HCT116 (cell line): ENCODE data around the gene CHD2. TPM values are rescaled to one million over a fixed set of nuclear protein-coding genes. Genes with fewer than 3 reads are reported as not detected.

ENCODE experiments used
- ATAC-seq: fragments of 200-7000 bp; cut with Tn5 transposase; 2 replicates; pipeline ENCODE4 v1.9.1; 2020; ENCODE audit warnings: mild to moderate bottlenecking, moderate library complexity
- BruUV-seq: library from RNA; stranded (reverse); fragments of 400-500 nt; replicated peaks from 2 replicates; lab custom pipeline; 2021; lab: Mats Ljungman, UMichigan
- CTCF ChIA-PET: fragments of 300-600 bp; sonication (Branson Sonifier 250); formaldehyde crosslinking; loops from one replicate; lab custom pipeline; 2021; ENCODE audit warnings: antibody characterized with exemption; lab: Charles Lee
- POLR2A ChIA-PET: fragments of 300-600, 350-600 bp; sonication (Branson Sonifier 250); formaldehyde crosslinking; loops from one replicate; lab custom pipeline; 2021; ENCODE audit warnings: antibody characterized with exemption; lab: Charles Lee
- RAD21 ChIA-PET, 2 experiments: fragments of 300-600 bp; sonication (Branson Sonifier 250); formaldehyde crosslinking; loops; one replicate each; lab custom pipeline; 2023; ENCODE audit warnings: low total read pairs in 2 of 2; ENCODE audit not compliant: uncharacterized antibody in 2 of 2, unreplicated experiment in 2 of 2, low non-redundant PET in 1 of 2; lab: Charles Lee
- DNase-seq: peaks from one replicate; pipeline ENCODE4 v3.0.0-alpha.2; 2010; ENCODE audit warnings: low read depth, low spot score
- H2AFZ ChIP-seq: fragments of 200-600 bp; shearing (Covaris generic), sonication (generic); 2 replicates; pipeline ENCODE4 v1.6.1; 2017; ENCODE audit warnings: low read depth, mixed run types, mixed read lengths, antibody characterized with exemption, low read length; ENCODE audit not compliant: poor library complexity, severe bottlenecking
- H3K27ac ChIP-seq: 2 replicates; pipeline ENCODE4 v1.5.1; 2012; ENCODE audit warnings: low read depth, low read length
- H3K27me3 ChIP-seq: fragments of 200-600 bp; sonication (generic); 2 replicates; pipeline ENCODE4 v1.6.1; 2016; ENCODE audit warnings: mixed run types, low read length, mixed read lengths; ENCODE audit not compliant: insufficient read depth
- H3K36me3 ChIP-seq, 2 experiments: fragments of 200-500 bp in 1 of 2; fragments of 200-600 bp in 1 of 2; sonication (Bioruptor generic) in 1 of 2; sonication (generic) in 1 of 2; 2 replicates each; pipeline versions ENCODE4 v1.5.1 to v1.6.1; 2014 to 2016; ENCODE audit warnings: low read length in 2 of 2, inconsistent platforms in 1 of 2, mixed read lengths in 1 of 2, mixed run types in 1 of 2; ENCODE audit not compliant: insufficient read depth in 2 of 2, control insufficient read depth in 1 of 2
- H3K4me1 ChIP-seq, 2 experiments: fragments of 200-600 bp in 1 of 2; sonication (generic) in 1 of 2; 2 replicates each; pipeline versions ENCODE4 v1.5.1 to v1.6.1; 2012 to 2017; ENCODE audit warnings: low read length in 2 of 2, inconsistent platforms in 1 of 2, mild to moderate bottlenecking in 1 of 2, mixed read lengths in 1 of 2, mixed run types in 1 of 2, moderate library complexity in 1 of 2; ENCODE audit not compliant: insufficient read depth in 2 of 2, control insufficient read depth in 1 of 2
- H3K4me2 ChIP-seq: fragments of 200-600 bp; sonication (generic); 2 replicates; pipeline ENCODE4 v1.6.1; 2017; ENCODE audit warnings: mixed run types, low read length, mixed read lengths
- H3K4me3 ChIP-seq, 2 experiments: fragments of 200-600 bp in 1 of 2; sonication (generic) in 1 of 2; replicated peaks in 1 of 2; 2 replicates each; pipeline ENCODE4 v1.5.1; 2011 to 2016; ENCODE audit warnings: low read length in 2 of 2, control low read depth in 1 of 2, low read depth in 1 of 2, mild to moderate bottlenecking in 1 of 2, mixed read lengths in 1 of 2, mixed run types in 1 of 2
- H3K79me2 ChIP-seq: fragments of 200-600 bp; sonication (generic); 2 replicates; pipeline ENCODE4 v1.6.1; 2017; ENCODE audit warnings: mild to moderate bottlenecking, mixed run types, low read length, moderate library complexity, mixed read lengths; ENCODE audit not compliant: insufficient read depth
- H3K9ac ChIP-seq: fragments of 200-600 bp; sonication (generic); 2 replicates; pipeline ENCODE4 v1.6.1; 2016; ENCODE audit warnings: low read length, mixed read lengths
- H3K9me2 ChIP-seq: fragments of 200-600 bp; sonication (generic), shearing (Covaris generic); 2 replicates; pipeline ENCODE4 v1.6.1; 2017; ENCODE audit warnings: mixed run types, mild to moderate bottlenecking, moderate library complexity; ENCODE audit not compliant: insufficient read depth
- H3K9me3 ChIP-seq, 2 experiments: fragments of 200-500 bp in 1 of 2; fragments of 200-600 bp in 1 of 2; sonication (Bioruptor generic) in 1 of 2; sonication (generic) in 1 of 2; 2 replicates each; pipeline ENCODE4 v1.6.1; 2014 to 2017; ENCODE audit warnings: low read length in 2 of 2, mixed read lengths in 2 of 2, inconsistent platforms in 1 of 2, low read depth in 1 of 2, mild to moderate bottlenecking in 1 of 2, mixed run types in 1 of 2, moderate library complexity in 1 of 2; ENCODE audit not compliant: control insufficient read depth in 1 of 2, insufficient read depth in 1 of 2
- H4K20me1 ChIP-seq: fragments of 200-600 bp; sonication (generic), shearing (Covaris generic); 2 replicates; pipeline ENCODE4 v1.6.1; 2017; ENCODE audit warnings: mixed run types, mild to moderate bottlenecking, moderate library complexity; ENCODE audit not compliant: insufficient read depth
- CBX3 ChIP-seq: IDR thresholded peaks from 2 replicates; pipeline ENCODE4 v1.6.1; 2012; ENCODE audit warnings: low read depth
- CEBPB ChIP-seq: IDR thresholded peaks from 2 replicates; pipeline ENCODE4 v1.6.1; 2012; ENCODE audit warnings: low read depth
- ELF1 ChIP-seq: IDR thresholded peaks from 2 replicates; pipeline ENCODE4 v1.6.1; 2012; ENCODE audit warnings: low read depth, borderline replicate concordance
- EZH2phosphoT487 ChIP-seq: fragments of 200-600 bp; IDR thresholded peaks from 2 replicates; pipeline ENCODE4 v1.6.1; 2018; ENCODE audit warnings: antibody characterized with exemption, borderline replicate concordance
- FOSL1 ChIP-seq: IDR thresholded peaks from 2 replicates; pipeline ENCODE4 v1.6.1; 2012; ENCODE audit warnings: low read depth
- POLR2AphosphoS5 ChIP-seq: IDR thresholded peaks from 2 replicates; pipeline ENCODE4 v1.6.1; 2011; ENCODE audit warnings: mild to moderate bottlenecking, low read depth, low read length, moderate library complexity
- RAD21 ChIP-seq: IDR thresholded peaks from 2 replicates; pipeline ENCODE4 v1.6.1; 2012; ENCODE audit warnings: low read depth, mild to moderate bottlenecking
- SIN3A ChIP-seq: IDR thresholded peaks from 2 replicates; pipeline ENCODE4 v1.6.1; 2012; ENCODE audit warnings: low read depth
- SP1 ChIP-seq: IDR thresholded peaks from 2 replicates; pipeline ENCODE4 v1.6.1; 2012; ENCODE audit warnings: low read depth
- TCF7L2 ChIP-seq: IDR thresholded peaks from 2 replicates; pipeline ENCODE4 v1.7.0; 2011; ENCODE audit warnings: borderline replicate concordance, inconsistent platforms; ENCODE audit not compliant: insufficient read depth, insufficient read length; ENCODE audit errors: extremely low read depth
- YY1 ChIP-seq: IDR thresholded peaks from 2 replicates; pipeline ENCODE4 v1.6.1; 2011; ENCODE audit warnings: low read length, low read depth, moderate library complexity, mild to moderate bottlenecking; ENCODE audit not compliant: insufficient replicate concordance; ENCODE audit errors: extremely low read depth
- ZNF274 ChIP-seq: fragments of 200-500 bp; sonication (Bioruptor generic); IDR thresholded peaks from 2 replicates; pipeline ENCODE4 v1.6.1; 2014; ENCODE audit warnings: mild to moderate bottlenecking, low read depth, low read length, inconsistent platforms
- intact Hi-C: fragments of 100-400 bp; cut with micrococcal nuclease; formaldehyde crosslinking; loops from 2 replicates; pipeline ENCODE4 v1.10.0; 2022
- total RNA-seq: library from RNA; stranded (reverse); gene quantifications from one replicate; pipeline ENCODE4 v1.2.1, GENCODE V29; 2021; ENCODE audit not compliant: unreplicated experiment
- TF ChIP-seq, protein P1 (sequence below): IDR thresholded peaks from 2 replicates; pipeline ENCODE4 v1.6.1; 2011; ENCODE audit warnings: mild to moderate bottlenecking, low read length, moderate library complexity; ENCODE audit not compliant: insufficient replicate concordance; ENCODE audit errors: extremely low read depth
- TF ChIP-seq, protein P2 (sequence below): IDR thresholded peaks from 2 replicates; pipeline ENCODE4 v1.6.1; 2012; ENCODE audit warnings: low read depth
- TF ChIP-seq, protein P3 (sequence below), 3 experiments: fragments of 200-600 bp in 1 of 3; sonication (generic) in 1 of 3; IDR thresholded peaks in 2 of 3; conservative IDR thresholded peaks in 1 of 3; 2 replicates each; pipeline ENCODE4 v1.5.1; 2012 to 2017; ENCODE audit warnings: low read depth in 2 of 3, low read length in 2 of 3, antibody characterized with exemption in 1 of 3, borderline replicate concordance in 1 of 3, control low read depth in 1 of 3, mild to moderate bottlenecking in 1 of 3, mixed read lengths in 1 of 3, mixed run types in 1 of 3, moderate library complexity in 1 of 3; ENCODE audit not compliant: insufficient read depth in 1 of 3

CHD2 gene
- total RNA-seq, 1 experiment from 2014 or later, result 116 TPM

DNA sequence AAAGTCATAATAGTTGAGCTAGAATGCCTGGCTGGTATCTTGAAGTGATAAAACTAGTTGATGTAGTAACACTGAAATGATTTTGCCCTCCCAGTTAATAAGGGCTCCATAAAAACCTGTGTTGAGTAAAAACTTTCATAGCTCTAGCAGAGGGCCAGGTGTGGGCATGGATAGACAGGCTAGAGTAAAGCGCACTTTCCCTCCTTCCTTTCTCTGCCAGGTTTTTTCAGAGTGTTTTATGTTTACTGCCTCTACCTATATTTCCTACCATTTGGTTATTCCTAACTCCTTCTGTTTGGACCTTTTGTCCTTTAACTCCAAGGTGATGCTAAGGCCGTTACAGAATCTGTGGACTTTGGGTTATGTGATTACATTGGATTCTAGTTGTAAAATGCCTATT lies 25.3 kb downstream of the CHD2 start:
- CTCF ChIA-PET, result no interaction called here
- Histone ChIP-seq H3K9me3 (no peaks in the 10 kb centered on the region), H3K27ac (no peak overlapping the region), H3K4me1 (peaks cover 16 to 27% of the 10 kb centered on the region in 2 experiments), H3K4me3 (no peak overlapping the region), H3K79me2 (peaks cover 100% of the 10 kb centered on the region), H3K4me2 (no peak overlapping the region), H3K27me3 (no peaks in the 10 kb centered on the region), H3K36me3 (peaks cover 58 to 59% of the 10 kb centered on the region in 2 experiments), H2AFZ (no peak overlapping the region), H3K9ac (no peak overlapping the region), H3K9me2 (no peaks in the 10 kb centered on the region), H4K20me1 (no peaks in the 10 kb centered on the region)
- no TSS peak for BruUV-seq
- POLR2A ChIA-PET, result interaction anchor here (0.5 to 0.8 kb wide), 2 partner anchors 43 to 118 kb away, joined by 3 to 4 read pairs; no protein-coding TSS in a partner anchor
- intact Hi-C loops, result no loop called here
- DNase-seq (no peak), ATAC-seq (no peak)
- RAD21 ChIA-PET, result no interaction called here
- TF ChIP-seq, protein P1, sequence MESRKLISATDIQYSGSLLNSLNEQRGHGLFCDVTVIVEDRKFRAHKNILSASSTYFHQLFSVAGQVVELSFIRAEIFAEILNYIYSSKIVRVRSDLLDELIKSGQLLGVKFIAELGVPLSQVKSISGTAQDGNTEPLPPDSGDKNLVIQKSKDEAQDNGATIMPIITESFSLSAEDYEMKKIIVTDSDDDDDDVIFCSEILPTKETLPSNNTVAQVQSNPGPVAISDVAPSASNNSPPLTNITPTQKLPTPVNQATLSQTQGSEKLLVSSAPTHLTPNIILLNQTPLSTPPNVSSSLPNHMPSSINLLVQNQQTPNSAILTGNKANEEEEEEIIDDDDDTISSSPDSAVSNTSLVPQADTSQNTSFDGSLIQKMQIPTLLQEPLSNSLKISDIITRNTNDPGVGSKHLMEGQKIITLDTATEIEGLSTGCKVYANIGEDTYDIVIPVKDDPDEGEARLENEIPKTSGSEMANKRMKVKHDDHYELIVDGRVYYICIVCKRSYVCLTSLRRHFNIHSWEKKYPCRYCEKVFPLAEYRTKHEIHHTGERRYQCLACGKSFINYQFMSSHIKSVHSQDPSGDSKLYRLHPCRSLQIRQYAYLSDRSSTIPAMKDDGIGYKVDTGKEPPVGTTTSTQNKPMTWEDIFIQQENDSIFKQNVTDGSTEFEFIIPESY, result no peak
- no peak for TF ChIP-seq TCF7L2
- TF ChIP-seq POLR2AphosphoS5, result no peak
- no peak for TF ChIP-seq RAD21
- TF ChIP-seq, protein P2, sequence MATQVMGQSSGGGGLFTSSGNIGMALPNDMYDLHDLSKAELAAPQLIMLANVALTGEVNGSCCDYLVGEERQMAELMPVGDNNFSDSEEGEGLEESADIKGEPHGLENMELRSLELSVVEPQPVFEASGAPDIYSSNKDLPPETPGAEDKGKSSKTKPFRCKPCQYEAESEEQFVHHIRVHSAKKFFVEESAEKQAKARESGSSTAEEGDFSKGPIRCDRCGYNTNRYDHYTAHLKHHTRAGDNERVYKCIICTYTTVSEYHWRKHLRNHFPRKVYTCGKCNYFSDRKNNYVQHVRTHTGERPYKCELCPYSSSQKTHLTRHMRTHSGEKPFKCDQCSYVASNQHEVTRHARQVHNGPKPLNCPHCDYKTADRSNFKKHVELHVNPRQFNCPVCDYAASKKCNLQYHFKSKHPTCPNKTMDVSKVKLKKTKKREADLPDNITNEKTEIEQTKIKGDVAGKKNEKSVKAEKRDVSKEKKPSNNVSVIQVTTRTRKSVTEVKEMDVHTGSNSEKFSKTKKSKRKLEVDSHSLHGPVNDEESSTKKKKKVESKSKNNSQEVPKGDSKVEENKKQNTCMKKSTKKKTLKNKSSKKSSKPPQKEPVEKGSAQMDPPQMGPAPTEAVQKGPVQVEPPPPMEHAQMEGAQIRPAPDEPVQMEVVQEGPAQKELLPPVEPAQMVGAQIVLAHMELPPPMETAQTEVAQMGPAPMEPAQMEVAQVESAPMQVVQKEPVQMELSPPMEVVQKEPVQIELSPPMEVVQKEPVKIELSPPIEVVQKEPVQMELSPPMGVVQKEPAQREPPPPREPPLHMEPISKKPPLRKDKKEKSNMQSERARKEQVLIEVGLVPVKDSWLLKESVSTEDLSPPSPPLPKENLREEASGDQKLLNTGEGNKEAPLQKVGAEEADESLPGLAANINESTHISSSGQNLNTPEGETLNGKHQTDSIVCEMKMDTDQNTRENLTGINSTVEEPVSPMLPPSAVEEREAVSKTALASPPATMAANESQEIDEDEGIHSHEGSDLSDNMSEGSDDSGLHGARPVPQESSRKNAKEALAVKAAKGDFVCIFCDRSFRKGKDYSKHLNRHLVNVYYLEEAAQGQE, result no peak
- TF ChIP-seq FOSL1, result no peak
- TF ChIP-seq ELF1, result no peak
- no peak for TF ChIP-seq SIN3A
- no peak for TF ChIP-seq CEBPB
- no peak for TF ChIP-seq CBX3
- no peak for TF ChIP-seq YY1
- no peak for TF ChIP-seq EZH2phosphoT487
- TF ChIP-seq ZNF274, result no peak
- TF ChIP-seq, protein P3, sequence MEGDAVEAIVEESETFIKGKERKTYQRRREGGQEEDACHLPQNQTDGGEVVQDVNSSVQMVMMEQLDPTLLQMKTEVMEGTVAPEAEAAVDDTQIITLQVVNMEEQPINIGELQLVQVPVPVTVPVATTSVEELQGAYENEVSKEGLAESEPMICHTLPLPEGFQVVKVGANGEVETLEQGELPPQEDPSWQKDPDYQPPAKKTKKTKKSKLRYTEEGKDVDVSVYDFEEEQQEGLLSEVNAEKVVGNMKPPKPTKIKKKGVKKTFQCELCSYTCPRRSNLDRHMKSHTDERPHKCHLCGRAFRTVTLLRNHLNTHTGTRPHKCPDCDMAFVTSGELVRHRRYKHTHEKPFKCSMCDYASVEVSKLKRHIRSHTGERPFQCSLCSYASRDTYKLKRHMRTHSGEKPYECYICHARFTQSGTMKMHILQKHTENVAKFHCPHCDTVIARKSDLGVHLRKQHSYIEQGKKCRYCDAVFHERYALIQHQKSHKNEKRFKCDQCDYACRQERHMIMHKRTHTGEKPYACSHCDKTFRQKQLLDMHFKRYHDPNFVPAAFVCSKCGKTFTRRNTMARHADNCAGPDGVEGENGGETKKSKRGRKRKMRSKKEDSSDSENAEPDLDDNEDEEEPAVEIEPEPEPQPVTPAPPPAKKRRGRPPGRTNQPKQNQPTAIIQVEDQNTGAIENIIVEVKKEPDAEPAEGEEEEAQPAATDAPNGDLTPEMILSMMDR (IDR thresholded peaks at IDR 0.05 in 2 of 3, conservative IDR thresholded peaks at IDR 0.05 in 1 of 3; ENCODE audit: borderline replicate concordance in 1 of 3, insufficient read depth in 1 of 3, low read depth in 2 of 3, low read length in 2 of 3), result no peak
- no peak for TF ChIP-seq SP1
